Measurements from ENCODE around the gene APP.

- TF ChIP-seq, protein P1, sequence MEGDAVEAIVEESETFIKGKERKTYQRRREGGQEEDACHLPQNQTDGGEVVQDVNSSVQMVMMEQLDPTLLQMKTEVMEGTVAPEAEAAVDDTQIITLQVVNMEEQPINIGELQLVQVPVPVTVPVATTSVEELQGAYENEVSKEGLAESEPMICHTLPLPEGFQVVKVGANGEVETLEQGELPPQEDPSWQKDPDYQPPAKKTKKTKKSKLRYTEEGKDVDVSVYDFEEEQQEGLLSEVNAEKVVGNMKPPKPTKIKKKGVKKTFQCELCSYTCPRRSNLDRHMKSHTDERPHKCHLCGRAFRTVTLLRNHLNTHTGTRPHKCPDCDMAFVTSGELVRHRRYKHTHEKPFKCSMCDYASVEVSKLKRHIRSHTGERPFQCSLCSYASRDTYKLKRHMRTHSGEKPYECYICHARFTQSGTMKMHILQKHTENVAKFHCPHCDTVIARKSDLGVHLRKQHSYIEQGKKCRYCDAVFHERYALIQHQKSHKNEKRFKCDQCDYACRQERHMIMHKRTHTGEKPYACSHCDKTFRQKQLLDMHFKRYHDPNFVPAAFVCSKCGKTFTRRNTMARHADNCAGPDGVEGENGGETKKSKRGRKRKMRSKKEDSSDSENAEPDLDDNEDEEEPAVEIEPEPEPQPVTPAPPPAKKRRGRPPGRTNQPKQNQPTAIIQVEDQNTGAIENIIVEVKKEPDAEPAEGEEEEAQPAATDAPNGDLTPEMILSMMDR (IDR thresholded peaks at IDR 0.05): no peak
- no peak for TF ChIP-seq POLR2A (IDR thresholded peaks at IDR 0.05)
Measured at GRCh38 chr21:25964926-25965325, 205.6 kb downstream of the APP start.
